OCI-LY1 (cell line): ENCODE results near the gene STK25.

ENCODE experiments used
- CTCF ChIP-seq: fragments of 200-600 bp; sonication (generic), shearing (Covaris generic); IDR thresholded peaks from 2 replicates; pipeline ENCODE4 v1.5.1; 2017; ENCODE audit warnings: mild to moderate bottlenecking, antibody characterized with exemption, low read length, moderate library complexity, mixed read lengths
- EZH2 ChIP-seq: fragments of 200-600 bp; sonication (generic), shearing (Covaris generic); IDR thresholded peaks from 2 replicates; pipeline ENCODE4 v1.8.0; 2017; ENCODE audit warnings: borderline replicate concordance, mixed run types, mild to moderate bottlenecking, antibody characterized with exemption, low read length, moderate library complexity, mixed read lengths

DNA sequence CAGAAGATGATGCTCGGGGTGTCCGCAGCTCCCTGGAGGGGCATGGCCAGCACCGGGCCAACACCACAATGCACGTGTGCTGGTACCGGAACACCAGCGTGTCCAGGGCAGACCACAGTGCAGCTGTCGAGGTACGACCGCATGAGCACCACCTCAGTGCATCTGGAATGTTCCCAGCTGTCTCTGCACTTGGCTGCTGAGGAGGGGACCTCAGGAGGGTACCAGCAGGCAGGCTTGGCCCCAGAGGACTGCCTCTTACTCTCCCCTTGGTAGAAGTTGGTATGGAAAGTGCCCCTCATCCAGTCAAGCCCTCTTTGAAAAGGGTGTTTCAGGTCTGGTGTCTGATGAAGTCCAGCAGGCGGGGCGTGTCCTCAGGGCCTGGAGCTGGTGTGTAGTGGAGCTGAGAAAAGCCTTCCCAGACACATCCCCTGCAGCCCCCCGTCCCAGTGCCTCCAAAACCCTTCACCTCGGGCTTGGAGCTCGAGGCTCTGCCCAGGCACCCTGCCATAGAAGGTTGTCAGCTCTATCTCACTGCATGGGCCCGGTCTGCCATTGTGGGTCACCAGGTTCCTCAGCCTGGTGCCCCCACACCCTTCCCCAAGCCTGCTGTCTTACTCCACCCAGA is 16.7 kb downstream of the STK25 start:
- TF ChIP-seq CTCF (no peak), EZH2 (no peak)
